GM13976 (cell line): ENCODE results near the gene AKAP13.
A peak's percentile ranks its signal among the peaks of the same experiment; 100 is the strongest.
"Not testable (repeated sequence)": the region's sequence is repeated elsewhere in the genome, so short reads cannot be mapped to it uniquely, and the experiment has no call there.

Experiments used
- DNase-seq: peaks from one replicate; pipeline ENCODE4 v3.0.0; 2012; ENCODE audit warnings: low spot score
- CTCF ChIP-seq: IDR thresholded peaks from 2 replicates; pipeline ENCODE4 v1.5.1; 2012; ENCODE audit warnings: borderline replicate concordance, mild to moderate bottlenecking; ENCODE audit not compliant: insufficient read depth; ENCODE audit errors: extremely low read depth, missing control alignments, control extremely low read depth
- in situ Hi-C: fragments of 300-500 bp; cut with MboI; formaldehyde crosslinking; loops from one replicate; pipeline ENCODE4 v1.12.0; 2022; ENCODE audit warnings: low sequenced_read_pairs, mixed read lengths, inconsistent platforms; ENCODE audit not compliant: unreplicated experiment

The AKAP13 gene

GRCh38 chr15:85658816-85659215 lies 278.4 kb downstream of the AKAP13 start:
- DNase-seq: no peak
- in situ Hi-C loops: no loop called here
- no peak for TF ChIP-seq CTCF

GRCh38 chr15:85661859-85662258 lies 281.5 kb downstream of the AKAP13 start:
- no peak for TF ChIP-seq CTCF
- in situ Hi-C loops: no loop called here
- no peak for DNase-seq

GRCh38 chr15:85665677-85666076 lies 285.3 kb downstream of the AKAP13 start:
- DNase-seq, in situ Hi-C loops: not testable (repeated sequence)

- DNase-seq: peak; percentile 72
- in situ Hi-C loops: no loop called here
- no peak for TF ChIP-seq CTCF
Measured at GRCh38 chr15:85667491-85668424, 287.4 kb downstream of the AKAP13 start.

- TF ChIP-seq CTCF: no peak
- DNase-seq: no peak
- in situ Hi-C loops: no loop called here
Measured at GRCh38 chr15:85671156-85671555, 290.8 kb downstream of the AKAP13 start.

- DNase-seq: no peak
- in situ Hi-C loops: no loop called here
- no peak for TF ChIP-seq CTCF
Measured at GRCh38 chr15:85672332-85673084, 292.1 kb downstream of the AKAP13 start.

GRCh38 chr15:85673326-85673725 lies 292.9 kb downstream of the AKAP13 start:
- in situ Hi-C loops: no loop called here
- no peak for TF ChIP-seq CTCF
- DNase-seq: no peak
